ENCODE measurements around the gene FXR2.
A peak's percentile ranks its signal among the peaks of the same experiment; 100 is the strongest.

The FXR2 gene

DNA sequence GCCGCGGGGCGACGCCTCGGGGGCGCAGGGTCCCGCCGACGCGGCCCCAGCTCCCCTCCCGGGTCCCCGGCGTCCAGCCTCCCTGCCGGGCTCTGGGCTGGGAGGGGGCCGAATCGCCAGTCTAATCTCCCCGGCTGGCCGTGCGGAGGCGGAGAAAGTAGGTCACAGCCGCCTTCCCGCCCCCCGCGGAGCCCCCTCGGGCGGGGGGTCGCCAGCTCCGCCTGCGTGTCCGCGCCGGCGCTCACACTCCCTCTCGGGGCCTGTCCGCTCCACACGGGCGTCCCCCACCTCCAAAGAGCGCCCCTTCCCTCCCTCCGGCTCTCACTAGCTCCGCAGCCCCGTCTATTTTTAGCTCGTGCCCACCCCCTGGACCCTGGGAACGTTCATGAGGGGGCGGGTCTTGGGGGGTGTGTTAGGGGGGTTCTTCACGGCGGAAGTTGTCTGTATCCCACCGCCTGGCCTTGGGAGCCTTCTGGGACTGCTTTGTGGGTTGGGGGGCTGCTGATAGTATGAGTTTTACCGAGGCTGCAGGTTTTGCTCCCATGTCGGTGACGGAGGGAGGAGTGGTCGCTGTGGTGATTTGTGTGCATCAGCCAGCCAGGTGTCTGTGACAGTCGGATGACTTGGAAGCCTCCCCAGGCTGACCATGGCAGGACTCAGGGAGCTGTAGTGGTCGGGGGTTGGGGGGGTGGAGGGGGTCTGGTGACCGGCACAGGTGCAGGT is 37.1 kb upstream of the FXR2 start:
- TF ChIP-seq CTCF (IDR thresholded peaks at IDR 0.05), result no peak
- intact Hi-C loops (cut with DNase I; ENCODE audit: low total_unique reads), result no loop called here
- no peak for DNase-seq
- Histone ChIP-seq H3K27ac (no peak overlapping the region), H3K36me3 (no peaks in the 10 kb centered on the region), H3K27me3 (peaks cover 0 to 56% of the 10 kb centered on the region in 2 donors), H3K4me3 (peak overlapping the region; percentile 12 to 48), H3K9me3 (no peaks in the 10 kb centered on the region), H3K4me1 (peaks cover 0 to 25% (median 21%) of the 10 kb centered on the region in 4 donors)

- no peak overlapping the region for H3K27ac ChIP-seq
- H3K36me3 ChIP-seq, result no peaks in the 10 kb centered on the region
- no peak for TF ChIP-seq CTCF (IDR thresholded peaks at IDR 0.05)
- peaks cover 0 to 62% of the 10 kb centered on the region in 2 donors for H3K27me3 ChIP-seq
- H3K4me1 ChIP-seq, result peaks cover 0 to 23% (median 20%) of the 10 kb centered on the region in 4 donors
- peak overlapping the region; percentile 12 to 48 for H3K4me3 ChIP-seq
- intact Hi-C loops (cut with DNase I; ENCODE audit: low total_unique reads), result no loop called here
- H3K9me3 ChIP-seq, result no peaks in the 10 kb centered on the region
- no peak for DNase-seq
Measured at GRCh38 chr17:7651097-7651664, 36.5 kb upstream of the FXR2 start.

DNA sequence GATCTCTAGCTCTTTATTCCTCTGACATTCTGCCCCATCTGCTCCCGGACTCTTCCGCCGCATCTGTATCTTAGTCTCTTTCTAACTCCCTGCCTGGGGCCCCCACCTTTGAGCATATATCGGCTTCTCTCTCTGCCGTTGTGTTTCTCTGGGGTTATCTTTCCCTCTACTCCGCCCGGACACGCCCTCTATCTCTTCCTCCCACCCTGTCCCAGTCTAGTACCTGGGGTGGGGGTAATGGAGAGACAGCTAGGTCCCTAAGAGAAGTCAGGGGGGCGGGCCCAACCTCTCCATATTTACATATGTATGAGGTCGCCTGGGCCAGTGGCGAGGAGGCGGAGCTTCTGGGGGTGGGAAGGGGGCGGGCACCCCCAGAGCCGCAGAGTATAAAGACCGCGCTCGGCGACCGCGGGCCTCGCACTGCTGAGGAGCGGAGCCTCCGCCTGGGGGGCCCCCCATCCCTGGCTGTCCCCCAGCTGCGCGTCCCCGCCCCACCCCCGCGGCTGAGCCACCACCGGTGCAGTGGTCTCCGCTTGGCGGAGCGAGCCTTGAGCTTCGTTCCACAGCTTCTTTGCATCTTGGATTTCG is 35.9 kb upstream of the FXR2 start, which contains the start of gene ATP1B2:
Gene ATP1B2 (plus strand): TSS at position 418 of the 588 bp plus-strand sequence. CDS start 593 bp downstream, outside the sequence.
- TF ChIP-seq CTCF (IDR thresholded peaks at IDR 0.05), result no peak
- Histone ChIP-seq H3K9me3 (no peaks in the 10 kb centered on the region), H3K27me3 (peaks cover 0 to 62% of the 10 kb centered on the region in 2 donors), H3K27ac (no peak within 1 kb of the TSS), H3K4me3 (peak within 1 kb of the TSS; percentile 12 to 48), H3K36me3 (no peaks in the 10 kb centered on the region), H3K4me1 (peaks cover 0 to 23% (median 20%) of the 10 kb centered on the region in 4 donors)
- intact Hi-C loops (cut with DNase I; ENCODE audit: low total_unique reads), result no loop called here
- peak in 1 of 2 donors; percentile 59 for DNase-seq

GRCh38 chr17:7647018-7647417 is 32.3 kb upstream of the FXR2 start:
- H3K27me3 ChIP-seq, result peaks cover 0 to 63% of the 10 kb centered on the region in 2 donors
- no peak for TF ChIP-seq CTCF (IDR thresholded peaks at IDR 0.05)
- no peak overlapping the region for H3K4me3 ChIP-seq
- no peak for DNase-seq
- no peak overlapping the region for H3K27ac ChIP-seq
- H3K36me3 ChIP-seq, result no peaks in the 10 kb centered on the region
- intact Hi-C loops (cut with DNase I; ENCODE audit: low total_unique reads), result no loop called here
- H3K4me1 ChIP-seq, result peaks cover 0 to 22% (median 20%) of the 10 kb centered on the region in 4 donors
- H3K9me3 ChIP-seq, result no peaks in the 10 kb centered on the region

DNA sequence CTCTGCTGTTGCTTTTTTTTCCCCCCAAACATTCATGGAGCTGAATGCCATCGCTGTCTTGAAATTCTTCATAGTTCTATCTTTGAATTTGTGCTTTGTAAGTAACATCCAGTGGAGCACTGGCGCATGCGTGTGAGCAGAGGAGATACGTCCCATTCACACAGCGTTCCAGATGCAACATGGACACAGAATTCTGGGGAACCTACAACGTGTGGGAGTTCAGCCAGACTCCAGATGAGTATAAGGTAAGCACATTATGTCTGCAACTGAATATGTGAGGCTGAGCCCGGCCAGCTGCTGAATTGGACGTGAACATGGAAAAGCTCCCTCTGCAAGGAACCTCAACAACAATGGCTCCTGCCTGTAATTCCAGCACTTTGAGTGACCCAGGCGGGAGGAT is 31.8 kb upstream of the FXR2 start:
- TF ChIP-seq CTCF (IDR thresholded peaks at IDR 0.05), result no peak
- Histone ChIP-seq H3K4me1 (peaks cover 0 to 17% (median 15%) of the 10 kb centered on the region in 4 donors), H3K27ac (no peak overlapping the region), H3K9me3 (no peaks in the 10 kb centered on the region), H3K36me3 (no peaks in the 10 kb centered on the region), H3K4me3 (no peak overlapping the region), H3K27me3 (peaks cover 0 to 58% of the 10 kb centered on the region in 2 donors)
- intact Hi-C loops (cut with DNase I; ENCODE audit: low total_unique reads), result no loop called here
- DNase-seq, result no peak

Data from tibial artery (tissue), 4 donors.